ENCODE data around the gene TOR1B. TPM values are rescaled to one million over a fixed set of nuclear protein-coding genes. Genes with fewer than 3 reads are reported as not detected.
A peak's percentile ranks its signal among the peaks of the same experiment; 100 is the strongest.

TOR1B gene
- polyA plus RNA-seq, 2 donors = 8.8 to 9.7 TPM

DNA sequence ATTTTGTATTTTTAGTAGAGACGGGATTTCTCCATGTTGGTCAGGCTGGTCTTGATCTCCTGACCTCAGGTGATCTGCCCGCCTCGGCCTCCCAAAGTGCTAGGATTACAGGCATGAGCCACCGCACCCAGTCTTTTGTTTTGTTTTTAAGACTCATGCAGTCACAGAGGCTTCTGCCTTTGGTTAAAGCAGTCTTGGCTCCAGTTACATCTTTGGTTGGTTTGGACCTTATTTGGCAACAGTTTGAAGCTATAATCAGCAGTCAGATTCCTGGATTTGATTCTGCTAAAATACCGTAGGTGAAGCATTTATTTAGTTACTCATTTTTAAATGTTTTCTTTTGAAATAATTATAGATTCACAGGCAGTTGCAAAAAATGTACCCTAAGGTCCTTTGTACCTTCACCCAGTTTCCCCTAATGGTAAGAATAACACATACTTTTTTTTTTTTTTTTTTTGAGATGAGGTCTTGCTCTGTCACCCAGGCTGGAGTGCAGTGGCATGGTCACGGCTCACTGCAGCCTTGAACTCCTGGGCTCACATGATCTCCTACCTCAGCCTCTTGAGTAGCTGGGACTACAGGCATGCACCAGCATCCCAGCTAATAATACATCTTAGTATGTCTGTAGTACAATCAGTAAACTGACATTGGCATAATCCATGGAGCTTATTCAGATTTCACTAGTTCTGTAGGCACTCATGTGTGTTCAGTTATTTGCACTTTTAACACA, 48.0 kb downstream of the TOR1B start:
- Histone ChIP-seq H3K27me3 (ENCODE audit: control insufficient read depth in 1 of 2, insufficient read depth in 2 of 2, low read length in 2 of 2) (no peaks in the 10 kb centered on the region), H3K4me1 (ENCODE audit: control insufficient read depth in 2 of 2, insufficient read depth in 2 of 2, low read length in 1 of 2) (peaks cover 0 to 13% of the 10 kb centered on the region in 2 donors), H3K4me3 (ENCODE audit: low read depth in 1 of 2, low read length in 2 of 2) (no peak overlapping the region), H3K9me3 (ENCODE audit: control insufficient read depth in 2 of 2, insufficient read depth in 1 of 2, low read depth in 1 of 2, low read length in 1 of 2) (no peaks in the 10 kb centered on the region), H3K27ac (ENCODE audit: low read depth in 2 of 2, low read length in 1 of 2) (no peak overlapping the region), H3K36me3 (ENCODE audit: control insufficient read depth in 2 of 2, insufficient read depth in 2 of 2, low read length in 1 of 2) (peaks cover 3 to 16% of the 10 kb centered on the region in 2 donors)
- 64 to 74% methylated on average over 6 of the region's 6 CpGs for WGBS, 2 donors

- Histone ChIP-seq H3K36me3 (ENCODE audit: control insufficient read depth in 2 of 2, insufficient read depth in 2 of 2, low read length in 1 of 2) (peaks cover 6 to 16% of the 10 kb centered on the region in 2 donors), H3K4me1 (ENCODE audit: control insufficient read depth in 2 of 2, insufficient read depth in 2 of 2, low read length in 1 of 2) (peaks cover 0 to 13% of the 10 kb centered on the region in 2 donors), H3K9me3 (ENCODE audit: control insufficient read depth in 2 of 2, insufficient read depth in 1 of 2, low read depth in 1 of 2, low read length in 1 of 2) (no peaks in the 10 kb centered on the region), H3K27me3 (ENCODE audit: control insufficient read depth in 1 of 2, insufficient read depth in 2 of 2, low read length in 2 of 2) (no peaks in the 10 kb centered on the region), H3K4me3 (ENCODE audit: low read depth in 1 of 2, low read length in 2 of 2) (no peak overlapping the region), H3K27ac (ENCODE audit: low read depth in 2 of 2, low read length in 1 of 2) (peak overlapping the region in 1 of 2 donors; percentile 80)
- 76 to 84% methylated on average over 5 of the region's 5 CpGs for WGBS, 2 donors
These were observed 48.8 kb downstream of the TOR1B start for GRCh38 chr9:129851821-129852220.

DNA sequence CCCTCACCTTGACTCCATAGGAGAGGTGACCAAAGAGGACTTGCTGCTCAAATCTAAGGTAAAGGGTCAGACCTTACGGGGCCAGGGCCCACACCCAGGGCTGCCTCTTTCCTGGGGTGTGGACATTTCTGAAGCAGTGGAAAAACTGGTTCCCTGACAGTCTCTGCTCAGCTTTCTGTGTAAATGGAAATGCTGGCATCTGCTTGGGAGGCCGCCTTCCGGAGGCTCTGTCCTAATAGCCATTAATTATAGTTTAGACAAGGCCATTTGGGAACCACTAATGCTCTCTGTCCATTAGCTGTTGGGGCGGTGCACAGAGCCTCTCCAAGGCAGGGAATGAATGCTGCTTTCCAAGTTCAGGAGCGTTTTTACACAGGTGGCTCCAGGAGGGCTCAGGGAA, 49.6 kb downstream of the TOR1B start:
- Histone ChIP-seq H3K4me1 (ENCODE audit: control insufficient read depth in 2 of 2, insufficient read depth in 2 of 2, low read length in 1 of 2) (peaks cover 0 to 13% of the 10 kb centered on the region in 2 donors), H3K36me3 (ENCODE audit: control insufficient read depth in 2 of 2, insufficient read depth in 2 of 2, low read length in 1 of 2) (peaks cover 6 to 16% of the 10 kb centered on the region in 2 donors), H3K9me3 (ENCODE audit: control insufficient read depth in 2 of 2, insufficient read depth in 1 of 2, low read depth in 1 of 2, low read length in 1 of 2) (no peaks in the 10 kb centered on the region), H3K27ac (ENCODE audit: low read depth in 2 of 2, low read length in 1 of 2) (peak overlapping the region; percentile 80), H3K4me3 (ENCODE audit: low read depth in 1 of 2, low read length in 2 of 2) (no peak overlapping the region), H3K27me3 (ENCODE audit: control insufficient read depth in 1 of 2, insufficient read depth in 2 of 2, low read length in 2 of 2) (no peaks in the 10 kb centered on the region)
- WGBS, 2 donors = 55 to 71% methylated on average over 5 of the region's 5 CpGs

- H3K4me3 ChIP-seq (ENCODE audit: low read depth in 1 of 2, low read length in 2 of 2) = no peak overlapping the region
- peaks cover 9 to 26% of the 10 kb centered on the region in 2 donors for H3K36me3 ChIP-seq (ENCODE audit: control insufficient read depth in 2 of 2, insufficient read depth in 2 of 2, low read length in 1 of 2)
- H3K9me3 ChIP-seq (ENCODE audit: control insufficient read depth in 2 of 2, insufficient read depth in 1 of 2, low read depth in 1 of 2, low read length in 1 of 2) = no peaks in the 10 kb centered on the region
- peaks cover 0 to 13% of the 10 kb centered on the region in 2 donors for H3K4me1 ChIP-seq (ENCODE audit: control insufficient read depth in 2 of 2, insufficient read depth in 2 of 2, low read length in 1 of 2)
- H3K27me3 ChIP-seq (ENCODE audit: control insufficient read depth in 1 of 2, insufficient read depth in 2 of 2, low read length in 2 of 2) = no peaks in the 10 kb centered on the region
- WGBS, 2 donors = 52 to 62% methylated on average over 3 of the region's 3 CpGs
- no peak overlapping the region for H3K27ac ChIP-seq (ENCODE audit: low read depth in 2 of 2, low read length in 1 of 2)
These were observed 50.6 kb downstream of the TOR1B start for GRCh38 chr9:129853614-129854013.

GRCh38 chr9:129854588-129855110, 51.7 kb downstream of the TOR1B start:
- 86 to 88% methylated on average over 4 of the region's 4 CpGs for WGBS, 2 donors
- Histone ChIP-seq H3K36me3 (ENCODE audit: control insufficient read depth in 2 of 2, insufficient read depth in 2 of 2, low read length in 1 of 2) (peaks cover 9 to 30% of the 10 kb centered on the region in 2 donors), H3K4me1 (ENCODE audit: control insufficient read depth in 2 of 2, insufficient read depth in 2 of 2, low read length in 1 of 2) (peaks cover 0 to 13% of the 10 kb centered on the region in 2 donors), H3K27me3 (ENCODE audit: control insufficient read depth in 1 of 2, insufficient read depth in 2 of 2, low read length in 2 of 2) (no peaks in the 10 kb centered on the region), H3K9me3 (ENCODE audit: control insufficient read depth in 2 of 2, insufficient read depth in 1 of 2, low read depth in 1 of 2, low read length in 1 of 2) (no peaks in the 10 kb centered on the region), H3K4me3 (ENCODE audit: low read depth in 1 of 2, low read length in 2 of 2) (no peak overlapping the region), H3K27ac (ENCODE audit: low read depth in 2 of 2, low read length in 1 of 2) (no peak overlapping the region)

DNA sequence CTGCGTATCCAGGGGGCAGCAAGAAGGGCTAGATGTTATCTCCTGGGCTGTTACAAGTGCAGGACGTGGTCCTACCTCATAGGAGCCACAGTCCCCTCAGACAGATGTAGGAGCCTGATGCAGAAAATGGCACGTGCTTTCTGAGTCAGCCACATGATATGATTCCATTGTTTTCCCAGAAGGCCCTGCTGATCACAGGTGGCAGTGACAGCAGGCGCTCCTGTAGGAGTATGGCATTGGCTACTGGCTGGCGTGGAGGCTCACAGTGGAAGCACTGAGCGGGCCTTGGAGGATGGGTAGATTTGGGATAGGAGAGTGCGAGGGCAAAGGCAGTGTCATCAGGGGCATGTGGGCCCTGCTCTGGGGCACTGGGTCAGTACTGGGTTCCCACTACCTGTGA, 54.2 kb downstream of the TOR1B start:
- 90 to 91% methylated on average over 7 of the region's 7 CpGs for WGBS, 2 donors
- Histone ChIP-seq H3K4me1 (ENCODE audit: control insufficient read depth in 2 of 2, insufficient read depth in 2 of 2, low read length in 1 of 2) (peaks cover 0 to 11% of the 10 kb centered on the region in 2 donors), H3K27ac (ENCODE audit: low read depth in 2 of 2, low read length in 1 of 2) (no peak overlapping the region), H3K36me3 (ENCODE audit: control insufficient read depth in 2 of 2, insufficient read depth in 2 of 2, low read length in 1 of 2) (peaks cover 12 to 39% of the 10 kb centered on the region in 2 donors), H3K4me3 (ENCODE audit: low read depth in 1 of 2, low read length in 2 of 2) (no peak overlapping the region), H3K9me3 (ENCODE audit: control insufficient read depth in 2 of 2, insufficient read depth in 1 of 2, low read depth in 1 of 2, low read length in 1 of 2) (no peaks in the 10 kb centered on the region), H3K27me3 (ENCODE audit: control insufficient read depth in 1 of 2, insufficient read depth in 2 of 2, low read length in 2 of 2) (no peaks in the 10 kb centered on the region)

DNA sequence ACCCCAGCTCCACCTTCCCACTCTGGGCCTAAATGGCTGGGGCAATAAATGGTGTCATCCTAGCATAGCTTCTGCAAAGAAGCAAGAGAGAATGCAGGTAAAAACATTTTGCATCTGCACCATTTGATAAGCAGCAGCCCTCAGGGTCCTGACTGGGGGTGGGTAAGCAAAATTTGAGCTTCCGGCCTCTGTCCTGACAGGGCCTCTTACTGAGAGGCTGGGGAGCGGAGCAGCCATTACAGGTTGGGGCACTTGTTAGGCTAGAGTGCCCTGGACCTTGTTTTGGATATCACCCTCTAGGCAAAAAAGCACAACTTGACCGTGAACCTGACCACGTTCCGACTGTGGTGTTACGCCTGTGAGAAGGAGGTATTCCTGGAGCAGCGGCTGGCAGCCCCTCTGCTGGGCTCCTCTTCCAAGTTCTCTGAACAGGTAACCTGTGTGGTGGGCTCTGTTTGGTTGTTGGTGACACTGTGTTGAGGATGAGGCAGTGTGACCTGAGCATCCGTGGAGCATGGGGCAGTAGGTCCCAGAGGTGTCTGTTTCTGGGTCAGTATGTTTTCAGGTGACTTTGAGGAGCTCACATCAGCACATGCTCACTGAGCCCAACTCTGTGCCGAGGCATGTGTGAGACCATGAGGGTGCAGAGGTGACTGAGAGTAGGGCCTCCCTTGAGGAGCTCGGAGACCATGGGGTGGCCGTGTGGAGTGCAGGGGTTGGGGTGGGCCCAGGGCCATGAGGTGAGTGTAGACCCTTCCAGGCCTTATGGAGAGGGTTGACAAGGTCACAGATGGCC, 55.4 kb downstream of the TOR1B start:
- no peak overlapping the region for H3K27ac ChIP-seq (ENCODE audit: low read depth in 2 of 2, low read length in 1 of 2)
- no peaks in the 10 kb centered on the region for H3K27me3 ChIP-seq (ENCODE audit: control insufficient read depth in 1 of 2, insufficient read depth in 2 of 2, low read length in 2 of 2)
- peaks cover 0 to 6% of the 10 kb centered on the region in 2 donors for H3K4me1 ChIP-seq (ENCODE audit: control insufficient read depth in 2 of 2, insufficient read depth in 2 of 2, low read length in 1 of 2)
- peaks cover 12 to 40% of the 10 kb centered on the region in 2 donors for H3K36me3 ChIP-seq (ENCODE audit: control insufficient read depth in 2 of 2, insufficient read depth in 2 of 2, low read length in 1 of 2)
- no peaks in the 10 kb centered on the region for H3K9me3 ChIP-seq (ENCODE audit: control insufficient read depth in 2 of 2, insufficient read depth in 1 of 2, low read depth in 1 of 2, low read length in 1 of 2)
- WGBS, 2 donors = 86 to 91% methylated on average over 11 of the region's 11 CpGs
- H3K4me3 ChIP-seq (ENCODE audit: low read depth in 1 of 2, low read length in 2 of 2) = no peak overlapping the region

Other genes starting within 250 kb of the TOR1B start
- gene C9orf50, start 182.1 kb upstream of the TOR1B start, polyA plus RNA-seq = under 1 TPM in 1 of 2 donors, not detected in 1; 0.05 TPM
- 10 to 100 TPM; 14.2 to 30.6 TPM for gene NTMT1, start 177.0 kb upstream of the TOR1B start, polyA plus RNA-seq
- 10 to 100 TPM; 14.4 to 15.1 TPM for gene ASB6, start 161.0 kb upstream of the TOR1B start, polyA plus RNA-seq
- 1 to 10 TPM; 1.7 to 3.6 TPM for gene PRRX2, start 137.5 kb upstream of the TOR1B start, polyA plus RNA-seq
- 10 to 100 TPM in 1 of 2 donors, 1 to 10 TPM in 1; 6.4 to 16.3 TPM for gene PTGES, start 50.1 kb upstream of the TOR1B start, polyA plus RNA-seq
- 10 to 100 TPM in 1 of 2 donors, 1 to 10 TPM in 1; 9.8 to 15.8 TPM for gene TOR1A, start 21.0 kb downstream of the TOR1B start, polyA plus RNA-seq
- 10 to 100 TPM; 21.9 to 39.5 TPM for gene C9orf78, start 32.1 kb downstream of the TOR1B start, polyA plus RNA-seq
- gene USP20, start 32.3 kb downstream of the TOR1B start, polyA plus RNA-seq = 10 to 100 TPM; 15.1 to 20.7 TPM
- 10 to 100 TPM; 16.1 to 19.1 TPM for gene FNBP1, start 240.0 kb downstream of the TOR1B start, polyA plus RNA-seq

All from esophagus (tissue), 2 donors.